NCI-H774 (cell line): Measurements from ENCODE around the gene PLPPR1.

ENCODE experiments used
- DNase-seq: peaks from one replicate; lab custom pipeline; 2025; lab: John Stamatoyannopoulos, UW

PLPPR1 gene

DNA sequence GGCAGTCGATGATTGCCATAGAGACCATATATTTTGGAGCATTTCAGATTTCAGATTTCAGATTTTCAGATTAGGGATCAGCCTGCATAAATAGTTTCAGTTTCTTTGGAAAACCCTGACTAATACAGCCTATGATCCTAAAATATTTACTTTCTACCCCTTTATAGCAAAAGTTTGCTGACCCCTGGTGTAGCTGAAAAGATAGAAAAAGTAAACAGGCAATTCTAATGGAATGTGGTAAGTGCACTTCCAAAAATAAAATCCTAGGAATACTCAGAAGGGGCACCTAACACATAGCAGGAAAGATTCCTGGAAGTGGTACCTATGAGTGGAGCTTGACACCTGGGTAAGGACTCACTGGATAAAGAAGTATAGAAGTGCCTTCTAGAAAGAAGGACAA lies 321.8 kb downstream of the PLPPR1 start:
- DNase-seq, result no peak

- no peak for DNase-seq
Measured at GRCh38 chr9:101352892-101353463, 324.5 kb downstream of the PLPPR1 start.

GRCh38 chr9:101353683-101354082 lies 325.2 kb downstream of the PLPPR1 start:
- no peak for DNase-seq

DNA sequence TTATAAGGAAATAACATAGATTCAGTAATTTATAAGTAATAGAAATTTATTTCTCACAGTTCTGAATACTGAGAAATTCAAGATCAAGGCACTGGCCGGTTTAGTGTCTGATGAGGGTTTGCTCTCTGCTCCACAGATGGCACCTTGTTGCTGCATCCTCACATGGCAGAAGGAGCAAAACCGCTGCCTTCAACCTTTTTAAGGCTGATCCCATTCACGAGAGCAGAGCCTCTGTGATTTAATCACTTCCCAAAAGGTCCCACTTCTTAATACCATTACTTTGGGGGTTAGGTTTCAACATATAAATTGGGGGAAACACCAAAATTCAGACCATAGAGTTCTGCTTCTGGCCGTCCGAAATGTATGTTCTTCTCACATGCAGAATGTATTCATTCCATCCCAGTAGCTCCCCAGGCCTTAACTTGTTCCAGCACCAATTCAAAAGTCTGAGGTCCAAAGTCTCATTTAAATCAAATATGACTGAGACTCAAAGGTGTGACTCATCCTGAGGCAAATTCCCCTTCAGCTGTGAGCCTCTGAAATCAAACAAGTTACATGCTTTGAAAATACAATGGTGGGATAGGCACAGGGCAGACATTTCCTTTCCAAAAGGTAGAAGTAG lies 325.7 kb downstream of the PLPPR1 start:
- DNase-seq, result no peak

GRCh38 chr9:101354765-101355708 lies 326.5 kb downstream of the PLPPR1 start:
- no peak for DNase-seq

- DNase-seq, result no peak
Measured at GRCh38 chr9:101356619-101357018, 328.1 kb downstream of the PLPPR1 start.

DNA sequence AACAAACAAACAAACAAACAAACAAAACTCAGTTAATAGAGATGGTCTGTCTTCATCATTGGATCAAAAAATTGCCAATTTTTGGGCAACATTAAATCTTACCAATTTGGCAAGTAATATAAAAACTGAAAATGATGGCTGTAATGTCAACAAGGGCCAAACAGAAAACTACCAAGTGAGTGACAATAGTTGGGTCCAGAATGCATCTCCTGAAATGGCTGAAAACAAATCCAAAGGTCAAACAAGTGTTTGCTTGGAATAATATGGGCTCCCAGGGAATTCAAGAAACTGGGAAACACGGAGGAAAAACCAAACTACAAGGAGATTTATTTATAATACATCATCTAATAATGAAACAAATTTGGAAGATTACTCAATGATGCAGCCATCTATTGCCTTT lies 331.2 kb downstream of the PLPPR1 start:
- DNase-seq, result no peak

GRCh38 chr9:101360647-101361046 lies 332.1 kb downstream of the PLPPR1 start:
- no peak for DNase-seq

DNA sequence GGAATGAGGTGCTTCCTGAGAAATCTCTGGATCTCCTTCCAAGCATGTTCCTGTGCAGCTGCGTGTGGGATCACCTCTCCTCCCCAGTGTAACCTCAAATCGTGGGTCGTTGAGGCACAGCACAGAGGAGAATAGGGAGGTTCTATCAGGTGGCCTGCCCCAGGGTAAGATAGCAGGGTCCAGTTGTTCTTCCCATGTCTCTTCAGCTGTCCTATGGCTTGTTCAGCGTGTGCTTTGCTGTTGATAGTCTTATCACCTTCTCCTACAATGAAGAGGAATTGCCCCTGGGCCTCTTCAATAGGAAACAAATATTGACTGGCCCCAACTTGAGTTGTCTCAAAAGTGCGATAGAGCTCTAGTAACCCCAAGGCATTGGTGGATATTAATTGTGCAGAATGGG lies 333.9 kb downstream of the PLPPR1 start:
- no peak for DNase-seq

GRCh38 chr9:101365181-101365580 lies 336.7 kb downstream of the PLPPR1 start:
- DNase-seq, result no peak

DNA sequence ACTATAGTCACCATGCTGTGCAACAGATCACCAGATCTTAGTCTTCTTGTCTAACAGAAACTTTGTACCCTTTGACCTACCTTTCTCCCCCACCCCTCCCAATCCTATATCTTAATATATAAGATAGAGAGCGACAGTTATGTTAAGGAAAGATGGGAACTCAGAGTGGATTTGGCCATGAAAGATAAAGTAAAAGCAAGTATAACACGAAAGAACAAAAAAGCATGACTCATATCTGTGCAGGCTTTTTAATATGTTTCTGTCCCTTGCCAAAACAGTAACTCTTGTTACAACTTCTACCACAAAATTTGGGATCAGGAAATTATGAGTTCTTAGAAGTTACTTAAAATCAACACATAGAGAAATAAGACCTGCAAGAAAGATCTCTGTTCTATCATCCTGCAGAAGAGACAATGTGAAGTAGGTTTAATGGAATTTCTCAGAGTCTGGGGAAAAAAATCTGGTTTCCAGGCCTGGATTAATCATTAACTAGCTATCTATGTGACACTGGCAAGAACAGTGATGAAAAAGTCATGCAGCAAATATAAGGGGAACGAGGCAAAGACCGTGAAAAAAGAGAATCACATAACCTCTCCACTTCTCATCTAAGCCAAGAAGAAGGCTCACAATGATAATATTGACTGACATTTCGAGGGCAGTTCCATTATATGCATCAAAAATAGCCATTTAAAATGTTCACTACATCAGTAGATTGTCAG lies 337.7 kb downstream of the PLPPR1 start:
- DNase-seq, result no peak

- no peak for DNase-seq
Measured at GRCh38 chr9:101367323-101367722, 338.8 kb downstream of the PLPPR1 start.

DNA sequence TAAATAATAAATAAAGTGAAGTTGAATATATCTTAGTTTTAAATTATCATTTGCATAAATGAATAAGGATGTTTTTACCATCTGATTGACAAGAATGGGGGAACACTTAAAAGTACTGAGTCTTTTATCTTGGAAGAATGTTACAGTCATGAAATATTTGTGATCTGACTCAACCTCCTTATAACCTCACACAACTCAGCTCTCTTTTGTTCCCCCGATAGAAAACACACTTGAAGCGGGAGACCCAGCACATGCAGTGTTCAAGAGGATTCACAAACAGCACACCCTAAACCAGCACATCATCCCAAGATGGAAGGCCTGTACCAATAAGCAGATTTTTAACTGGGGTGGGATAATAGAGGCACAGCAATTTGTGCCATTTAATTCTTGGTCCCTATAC lies 340.8 kb downstream of the PLPPR1 start:
- no peak for DNase-seq

DNA sequence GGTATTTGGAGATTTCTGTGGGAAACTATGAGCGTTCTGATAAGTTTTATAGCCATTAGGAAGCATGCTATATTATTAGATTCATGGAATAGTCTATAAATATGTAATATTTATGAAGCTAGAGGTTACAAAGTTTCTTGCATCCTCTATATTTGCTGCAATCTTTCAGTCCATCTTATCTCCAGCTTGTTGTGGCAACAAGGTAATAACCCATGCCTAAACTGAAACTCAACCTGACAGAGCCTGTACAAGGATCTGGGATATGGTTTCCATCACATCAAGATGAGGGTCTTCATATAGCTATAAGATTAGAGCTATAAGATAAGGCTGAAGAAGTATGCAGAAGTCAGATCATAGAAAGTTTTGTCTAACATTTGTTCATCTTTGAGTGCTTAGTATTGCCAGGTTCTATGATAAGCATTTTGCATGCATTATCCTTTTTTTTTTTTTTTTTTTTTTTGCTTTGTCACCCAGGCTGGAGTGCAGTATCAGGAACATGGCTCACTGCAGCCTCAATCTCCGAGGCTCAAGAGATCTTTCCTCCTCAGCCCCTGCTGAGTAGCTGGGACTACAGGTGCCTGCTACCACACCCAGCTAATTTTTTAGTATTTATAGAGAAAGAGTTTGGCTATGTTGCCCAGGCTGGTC lies 341.5 kb downstream of the PLPPR1 start:
- no peak for DNase-seq

DNA sequence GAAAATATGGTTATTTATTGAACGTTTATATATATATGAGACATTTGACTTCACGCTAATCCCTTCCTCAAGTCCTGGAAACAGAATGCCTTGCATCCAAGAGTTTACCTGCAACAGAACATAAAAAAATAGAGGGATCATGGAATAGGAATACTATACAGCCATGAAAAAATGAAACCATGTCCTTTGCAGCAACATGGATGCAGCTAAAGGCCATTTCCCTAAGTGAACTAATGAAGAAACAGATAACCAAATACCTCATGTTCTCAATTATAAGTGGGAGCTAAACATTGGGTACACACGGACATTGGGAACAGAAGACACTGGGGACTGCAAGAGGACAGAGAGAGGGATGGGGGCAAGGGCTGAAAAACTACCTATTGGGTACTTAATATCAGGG lies 343.3 kb downstream of the PLPPR1 start:
- DNase-seq, result no peak

DNA sequence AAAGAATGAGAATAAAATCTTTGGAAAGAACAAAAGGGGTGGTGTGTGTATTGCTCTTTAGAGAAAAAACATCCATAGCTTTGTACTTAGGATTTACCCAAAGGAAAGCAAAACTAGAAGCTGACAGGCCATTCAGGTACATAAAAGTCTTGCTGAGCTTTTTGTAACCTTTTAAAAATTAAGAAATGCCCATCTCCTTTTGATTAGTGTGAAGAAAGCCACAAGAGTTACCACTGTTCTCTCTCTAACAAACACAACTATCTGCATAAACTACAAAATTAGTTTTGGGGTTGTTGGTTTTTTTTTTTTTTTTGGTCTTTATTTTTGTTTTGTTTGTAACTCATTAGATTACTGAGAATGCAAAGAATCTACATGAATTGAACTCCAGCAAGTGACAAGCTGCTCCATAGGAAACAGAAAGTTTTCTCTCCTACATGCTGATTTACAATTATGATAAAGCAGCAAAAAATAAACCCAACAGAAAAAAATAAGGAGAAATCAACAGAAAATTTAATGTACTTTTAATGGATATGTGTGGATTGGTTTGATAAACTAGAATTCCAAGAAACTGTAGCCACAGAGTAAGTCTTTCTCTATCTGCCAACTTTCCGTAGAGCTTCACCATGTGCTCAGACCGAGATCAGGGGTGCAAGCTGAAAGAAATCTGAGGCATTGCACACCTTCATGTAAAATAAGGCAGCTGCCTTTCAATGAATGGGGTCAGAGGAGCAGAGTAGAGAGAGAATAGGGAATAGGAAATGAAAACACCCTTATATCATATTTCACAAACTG lies 344.0 kb downstream of the PLPPR1 start:
- no peak for DNase-seq
